H1 (cell line): ENCODE results near the gene SLC15A3.
"Not testable (repeated sequence)": the region's sequence is repeated elsewhere in the genome, so short reads cannot be mapped to it uniquely, and the experiment has no call there.

ENCODE experiments used
- RFX5 ChIP-seq: IDR thresholded peaks from 2 replicates; pipeline ENCODE4 v1.6.1; 2011; ENCODE audit warnings: low read depth, low read length, improper control_type of control experiment, borderline replicate concordance
- RXRA ChIP-seq: IDR thresholded peaks from 2 replicates; pipeline ENCODE4 v1.6.1; 2011; ENCODE audit warnings: low read depth, mild to moderate bottlenecking, low read length, moderate library complexity; ENCODE audit not compliant: insufficient read depth
- TF ChIP-seq, protein P1 (sequence below): IDR thresholded peaks from 2 replicates; pipeline ENCODE4 v1.6.1; 2012; ENCODE audit warnings: inconsistent platforms
- TF ChIP-seq, protein P2 (sequence below), 3 experiments: IDR thresholded peaks; 1 replicate in 2 of 3; 2 replicates in 1 of 3; pipeline versions ENCODE4 v1.5.1 to v1.6.1; 2011; ENCODE audit warnings: low read length in 3 of 3, mild to moderate bottlenecking in 3 of 3, inconsistent platforms in 2 of 3, low read depth in 1 of 3, moderate library complexity in 1 of 3; ENCODE audit not compliant: insufficient read depth in 1 of 3; ENCODE audit errors: control extremely low read depth in 1 of 3

DNA sequence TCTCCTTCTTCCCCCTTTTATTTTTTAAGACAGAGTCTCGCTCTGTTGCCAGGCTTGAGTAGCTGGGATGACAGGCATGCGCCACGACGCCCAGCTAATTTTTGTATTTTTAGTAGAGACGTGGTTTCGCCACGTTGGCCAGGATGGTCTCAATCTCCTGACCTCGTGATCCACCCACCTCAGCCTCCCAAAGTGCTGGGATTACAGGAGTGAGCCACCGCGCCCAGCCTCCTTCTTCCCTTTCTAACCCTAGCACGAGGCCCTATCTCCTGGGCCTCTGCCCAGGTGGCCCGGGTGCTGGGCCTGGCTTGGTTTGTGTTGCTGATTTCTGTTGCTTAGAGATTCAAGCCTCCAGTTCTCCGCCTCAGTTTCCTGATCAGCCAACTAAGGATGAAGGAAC, 22.3 kb upstream of the SLC15A3 start:
- TF ChIP-seq RFX5, RXRA: not testable (repeated sequence)
- TF ChIP-seq, protein P1, sequence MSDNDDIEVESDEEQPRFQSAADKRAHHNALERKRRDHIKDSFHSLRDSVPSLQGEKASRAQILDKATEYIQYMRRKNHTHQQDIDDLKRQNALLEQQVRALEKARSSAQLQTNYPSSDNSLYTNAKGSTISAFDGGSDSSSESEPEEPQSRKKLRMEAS = not testable (repeated sequence)
- TF ChIP-seq, protein P2, sequence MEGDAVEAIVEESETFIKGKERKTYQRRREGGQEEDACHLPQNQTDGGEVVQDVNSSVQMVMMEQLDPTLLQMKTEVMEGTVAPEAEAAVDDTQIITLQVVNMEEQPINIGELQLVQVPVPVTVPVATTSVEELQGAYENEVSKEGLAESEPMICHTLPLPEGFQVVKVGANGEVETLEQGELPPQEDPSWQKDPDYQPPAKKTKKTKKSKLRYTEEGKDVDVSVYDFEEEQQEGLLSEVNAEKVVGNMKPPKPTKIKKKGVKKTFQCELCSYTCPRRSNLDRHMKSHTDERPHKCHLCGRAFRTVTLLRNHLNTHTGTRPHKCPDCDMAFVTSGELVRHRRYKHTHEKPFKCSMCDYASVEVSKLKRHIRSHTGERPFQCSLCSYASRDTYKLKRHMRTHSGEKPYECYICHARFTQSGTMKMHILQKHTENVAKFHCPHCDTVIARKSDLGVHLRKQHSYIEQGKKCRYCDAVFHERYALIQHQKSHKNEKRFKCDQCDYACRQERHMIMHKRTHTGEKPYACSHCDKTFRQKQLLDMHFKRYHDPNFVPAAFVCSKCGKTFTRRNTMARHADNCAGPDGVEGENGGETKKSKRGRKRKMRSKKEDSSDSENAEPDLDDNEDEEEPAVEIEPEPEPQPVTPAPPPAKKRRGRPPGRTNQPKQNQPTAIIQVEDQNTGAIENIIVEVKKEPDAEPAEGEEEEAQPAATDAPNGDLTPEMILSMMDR (IDR thresholded peaks at IDR 0.05; ENCODE audit: control extremely low read depth in 1 of 3, insufficient read depth in 1 of 3, low read depth in 1 of 3, low read length in 3 of 3) = not testable (repeated sequence)
